KBM-7 (cell line): Measurements from ENCODE around the gene HMGXB4.
"Not testable (repeated sequence)": the region's sequence is repeated elsewhere in the genome, so short reads cannot be mapped to it uniquely, and the experiment has no call there.

Experiments used
- DNase-seq: peaks from one replicate; pipeline ENCODE4 v3.0.0-alpha.2; 2015
- in situ Hi-C: fragments of 300-500 bp; cut with MboI; formaldehyde crosslinking; loops from 2 replicates; pipeline ENCODE4 v1.14.3; 2020; ENCODE audit warnings: low sequenced_read_pairs, low pct_unique_long_range_greater_than_20kb, mixed read lengths

The HMGXB4 gene, protein sequence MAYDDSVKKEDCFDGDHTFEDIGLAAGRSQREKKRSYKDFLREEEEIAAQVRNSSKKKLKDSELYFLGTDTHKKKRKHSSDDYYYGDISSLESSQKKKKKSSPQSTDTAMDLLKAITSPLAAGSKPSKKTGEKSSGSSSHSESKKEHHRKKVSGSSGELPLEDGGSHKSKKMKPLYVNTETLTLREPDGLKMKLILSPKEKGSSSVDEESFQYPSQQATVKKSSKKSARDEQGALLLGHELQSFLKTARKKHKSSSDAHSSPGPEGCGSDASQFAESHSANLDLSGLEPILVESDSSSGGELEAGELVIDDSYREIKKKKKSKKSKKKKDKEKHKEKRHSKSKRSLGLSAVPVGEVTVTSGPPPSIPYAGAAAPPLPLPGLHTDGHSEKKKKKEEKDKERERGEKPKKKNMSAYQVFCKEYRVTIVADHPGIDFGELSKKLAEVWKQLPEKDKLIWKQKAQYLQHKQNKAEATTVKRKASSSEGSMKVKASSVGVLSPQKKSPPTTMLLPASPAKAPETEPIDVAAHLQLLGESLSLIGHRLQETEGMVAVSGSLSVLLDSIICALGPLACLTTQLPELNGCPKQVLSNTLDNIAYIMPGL

GRCh38 chr22:35257321-35258190, at the start of gene HMGXB4:
Gene HMGXB4 (plus strand): TSS chr22:35257493. CDS start chr22:35262391, 4,898 bp downstream.
- peak; percentile 83 for DNase-seq
- in situ Hi-C loops: no loop called here

- in situ Hi-C loops: no loop called here
- DNase-seq: no peak
These were observed 49.3 kb upstream of the HMGXB4 start for GRCh38 chr22:35208003-35208402.

- in situ Hi-C loops: no loop called here
- DNase-seq: no peak
These were observed 48.1 kb upstream of the HMGXB4 start for GRCh38 chr22:35209203-35209602.

DNA sequence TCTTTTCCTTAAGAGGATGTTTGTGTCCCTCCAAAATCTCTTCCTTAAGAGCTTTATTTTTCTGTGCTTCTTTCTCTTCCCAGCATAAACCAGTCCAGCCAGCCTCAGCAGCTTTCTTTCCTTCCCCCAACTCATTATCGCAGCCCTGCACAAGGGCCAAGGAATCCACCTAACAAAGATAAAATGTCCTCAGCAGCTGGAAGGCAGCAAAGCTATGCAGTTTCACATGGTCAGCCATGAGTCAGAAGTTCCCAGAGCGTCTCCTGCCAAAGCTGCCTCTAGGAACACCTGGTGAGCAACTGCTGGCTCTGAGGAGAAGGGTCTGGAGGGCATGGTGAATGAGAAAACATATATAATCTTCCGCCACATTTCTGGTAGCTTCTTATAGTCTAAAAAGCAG, 45.3 kb upstream of the HMGXB4 start:
- in situ Hi-C loops: no loop called here
- DNase-seq: no peak

- no peak for DNase-seq
- in situ Hi-C loops: no loop called here
These were observed 44.3 kb upstream of the HMGXB4 start for GRCh38 chr22:35212996-35213395.

- in situ Hi-C loops: no loop called here
These were observed 42.3 kb upstream of the HMGXB4 start for GRCh38 chr22:35214968-35215367.

GRCh38 chr22:35215993-35216392, 41.3 kb upstream of the HMGXB4 start:
- no peak for DNase-seq

More at GRCh38 chr22:35214968-35215367, 42.3 kb upstream of the HMGXB4 start:
- DNase-seq: no peak

GRCh38 chr22:35217527-35217926, 39.8 kb upstream of the HMGXB4 start:
- DNase-seq: no peak
- in situ Hi-C loops: no loop called here

More at GRCh38 chr22:35215993-35216392, 41.3 kb upstream of the HMGXB4 start:
- in situ Hi-C loops: no loop called here

DNA sequence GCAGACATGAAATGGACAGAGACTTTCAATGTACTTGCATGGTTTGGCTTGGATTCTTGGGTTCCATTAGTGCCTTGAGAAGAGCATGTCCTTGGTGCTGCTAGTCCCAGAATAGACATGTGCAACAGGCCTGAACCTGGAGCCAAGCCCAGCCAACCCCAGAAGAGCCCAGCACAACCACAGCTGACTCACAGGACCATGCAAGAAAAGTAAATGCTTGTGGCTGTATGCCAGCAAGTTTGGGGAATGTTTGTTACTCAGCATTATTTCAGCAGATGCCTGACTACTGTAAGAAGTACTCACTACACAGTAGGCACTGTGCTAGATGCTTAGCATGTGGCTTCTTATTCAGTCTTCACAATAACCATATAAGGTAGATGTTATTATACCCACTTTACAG, 39.2 kb upstream of the HMGXB4 start:
- no peak for DNase-seq
- in situ Hi-C loops: no loop called here

DNA sequence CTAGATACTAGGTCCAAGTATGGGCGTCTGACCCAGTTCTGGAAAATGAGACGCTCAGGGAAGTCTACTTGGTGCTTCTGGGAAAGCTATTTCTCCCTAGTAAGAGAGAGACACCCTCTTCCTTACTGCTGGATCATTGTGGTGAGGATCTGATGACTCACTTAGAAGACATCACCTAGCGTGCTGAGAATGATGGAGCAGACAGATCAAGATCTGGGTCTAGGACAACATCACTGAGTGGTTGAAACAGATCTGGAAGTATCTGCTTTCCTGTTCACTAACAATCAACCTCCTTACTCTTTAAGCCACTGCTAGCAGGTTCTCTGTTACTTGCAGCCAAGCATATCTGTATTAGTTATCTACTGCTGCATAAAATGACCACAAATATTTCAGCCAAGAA, 38.3 kb upstream of the HMGXB4 start:
- DNase-seq: no peak
- in situ Hi-C loops: no loop called here

DNA sequence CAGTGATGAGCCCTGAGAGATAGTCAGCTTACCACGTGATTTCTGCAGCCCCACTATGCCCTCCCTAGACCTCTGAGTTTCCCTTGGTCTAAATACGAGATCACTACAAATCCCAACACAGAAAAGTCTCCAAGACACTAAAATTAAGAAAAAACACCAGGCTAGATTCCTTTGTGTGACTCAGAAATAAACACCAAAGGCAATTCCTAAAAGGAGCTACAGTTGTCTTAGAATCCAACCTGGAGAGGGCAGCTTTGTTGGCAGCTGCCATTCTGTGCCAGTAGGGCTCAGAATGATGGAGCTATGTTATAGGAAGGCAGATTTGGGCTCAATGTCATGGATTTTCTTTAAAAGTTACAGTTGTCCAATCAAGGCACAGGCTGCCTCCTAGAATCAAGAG, 37.1 kb upstream of the HMGXB4 start:
- in situ Hi-C loops: no loop called here
- DNase-seq: no peak

GRCh38 chr22:35225010-35225409, 32.3 kb upstream of the HMGXB4 start:
- in situ Hi-C loops: no loop called here
- no peak for DNase-seq

DNA sequence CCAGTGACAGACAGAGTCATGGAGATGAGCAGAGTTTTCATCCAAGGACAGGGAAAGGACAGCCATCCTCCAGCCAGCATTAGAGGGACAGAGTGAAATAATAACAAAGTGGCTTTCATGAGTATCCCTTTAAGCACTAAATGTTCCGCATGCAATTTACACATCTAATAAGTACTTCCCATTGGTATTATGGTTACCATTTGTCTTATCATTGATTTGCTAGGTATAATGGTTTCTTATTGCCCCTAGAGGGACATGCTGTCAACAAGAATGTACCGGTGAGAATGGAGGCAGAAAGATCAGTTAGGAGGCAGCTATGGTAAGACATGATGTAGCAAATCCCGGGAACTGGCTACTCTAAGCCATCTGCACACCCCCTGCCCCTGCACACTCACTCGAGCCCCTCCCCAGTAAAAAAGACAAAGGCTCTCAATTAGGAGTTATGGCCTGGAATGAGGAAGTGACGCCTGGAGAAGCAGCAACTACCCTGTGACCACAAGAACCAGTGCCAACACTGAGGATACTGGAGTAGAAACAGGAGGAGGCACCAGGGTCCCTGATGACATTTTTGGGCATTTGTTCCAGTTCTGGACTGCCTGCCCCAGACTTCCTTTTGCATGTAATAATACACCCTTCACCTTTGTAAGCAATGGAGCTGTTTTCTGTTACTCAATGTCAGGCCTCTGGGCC, 30.2 kb upstream of the HMGXB4 start:
- DNase-seq: peak; percentile 42
- in situ Hi-C loops: no loop called here

DNA sequence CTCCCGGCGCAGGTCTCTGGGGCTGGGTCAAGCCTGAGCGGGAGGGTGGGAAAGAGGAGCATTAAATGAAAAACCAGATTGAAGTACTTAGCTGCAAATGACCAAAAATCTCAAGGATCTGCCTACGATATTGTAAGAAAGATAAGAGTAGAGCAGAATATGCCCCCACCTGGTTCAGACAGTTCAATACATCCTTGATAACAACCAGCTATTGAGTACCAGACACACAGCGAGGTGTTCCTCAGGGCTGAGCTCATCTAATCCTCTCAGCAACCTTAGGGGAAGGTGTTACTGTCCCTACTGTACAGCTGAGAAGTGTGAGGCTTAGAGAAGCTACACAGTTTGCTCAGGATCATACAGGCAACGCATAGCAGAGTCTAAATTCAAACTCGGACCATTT, 27.4 kb upstream of the HMGXB4 start:
- in situ Hi-C loops: no loop called here
- no peak for DNase-seq

DNA sequence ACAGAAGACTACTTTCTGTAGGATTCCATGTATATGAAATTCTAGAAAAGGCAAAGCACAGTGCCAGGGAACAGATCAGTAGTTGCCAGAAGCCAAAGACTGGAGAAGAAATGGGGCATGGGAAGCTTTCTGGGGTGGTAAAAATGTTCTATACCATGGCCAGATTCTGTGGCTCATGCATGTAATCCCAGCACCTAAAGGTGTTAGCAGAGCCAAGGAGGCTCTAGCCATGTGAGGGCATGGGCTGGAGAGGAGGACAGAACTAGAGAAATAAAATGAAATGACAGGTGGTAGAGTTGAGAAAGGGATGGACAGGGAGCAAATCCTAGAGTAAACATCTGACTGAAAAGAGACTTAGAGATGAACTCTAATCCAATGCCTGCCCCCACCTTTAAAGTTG, 26.9 kb upstream of the HMGXB4 start:
- in situ Hi-C loops: no loop called here
- no peak for DNase-seq

GRCh38 chr22:35230839-35231584, 26.3 kb upstream of the HMGXB4 start:
- in situ Hi-C loops: no loop called here
- DNase-seq: peak; percentile 60

- in situ Hi-C loops: no loop called here
- peak; percentile 81 for DNase-seq
These were observed 25.7 kb upstream of the HMGXB4 start for GRCh38 chr22:35231585-35232084.

DNA sequence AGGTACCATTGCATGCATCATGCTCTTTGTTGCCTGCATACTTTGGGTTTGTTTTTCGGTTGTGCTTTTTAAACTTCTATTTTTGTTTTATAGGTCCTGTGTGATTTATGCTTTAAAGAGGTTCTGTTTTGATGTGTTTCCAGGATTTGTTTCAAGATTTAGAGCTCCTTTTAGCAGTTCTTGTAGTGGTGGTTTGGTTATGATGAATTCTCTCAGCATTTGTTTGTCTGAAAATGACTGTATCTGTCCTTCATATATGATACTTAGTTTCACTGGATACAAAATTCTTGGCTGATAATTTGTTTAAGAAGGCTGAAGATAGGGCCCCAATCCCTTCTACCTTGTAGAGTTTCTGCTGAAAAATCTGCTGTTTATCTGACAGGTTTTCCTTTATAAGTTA, 18.5 kb upstream of the HMGXB4 start:
- in situ Hi-C loops, DNase-seq: not testable (repeated sequence)
